ENCODE data around the gene CTSA.

Gene CTSA

DNA sequence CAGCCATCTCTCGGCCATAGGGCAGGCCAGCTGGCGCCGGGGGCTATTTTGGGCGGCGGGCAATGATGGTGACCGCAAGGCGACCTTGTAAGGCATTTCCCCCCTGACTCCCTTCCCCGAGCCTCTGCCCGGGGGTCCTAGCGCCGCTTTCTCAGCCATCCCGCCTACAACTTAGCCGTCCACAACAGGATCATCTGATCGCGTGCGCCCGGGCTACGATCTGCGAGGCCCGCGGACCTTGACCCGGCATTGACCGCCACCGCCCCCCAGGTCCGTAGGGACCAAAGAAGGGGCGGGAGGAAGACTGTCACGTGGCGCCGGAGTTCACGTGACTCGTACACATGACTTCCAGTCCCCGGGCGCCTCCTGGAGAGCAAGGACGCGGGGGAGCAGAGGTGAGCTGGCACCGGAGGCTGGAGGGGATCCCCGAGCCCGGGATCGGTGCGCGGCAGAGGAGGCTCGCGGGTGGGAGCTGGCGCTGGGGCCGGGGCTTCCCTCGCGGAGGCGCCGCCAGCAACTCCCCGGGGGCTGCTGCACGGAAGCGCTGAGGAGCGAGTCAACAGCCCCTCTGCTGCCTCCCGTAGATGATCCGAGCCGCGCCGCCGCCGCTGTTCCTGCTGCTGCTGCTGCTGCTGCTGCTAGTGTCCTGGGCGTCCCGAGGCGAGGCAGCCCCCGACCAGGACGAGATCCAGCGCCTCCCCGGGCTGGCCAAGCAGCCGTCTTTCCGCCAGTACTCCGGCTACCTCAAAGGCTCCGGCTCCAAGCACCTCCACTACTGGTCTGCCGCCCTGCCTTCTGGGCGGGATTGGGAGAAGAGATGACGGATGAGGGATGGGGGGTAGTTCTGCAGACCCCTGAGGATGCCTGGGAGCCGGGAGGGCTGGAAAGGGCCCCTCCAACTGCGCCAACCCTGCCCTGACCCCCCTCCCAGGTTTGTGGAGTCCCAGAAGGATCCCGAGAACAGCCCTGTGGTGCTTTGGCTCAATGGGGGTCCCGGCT lies at the start of gene CTSA, which contains the start of gene NEURL2:
CTSA (plus strand) TSS at position 351 of the 999 bp plus-strand sequence; CDS start at position 585, 234 bp downstream.
NEURL2 (minus strand) TSS at position 224 of the 999 bp plus-strand sequence; CDS start at position 7, 217 bp downstream.
- DNase-seq (ENCODE audit: low read depth): peak; percentile 73

- DNase-seq (ENCODE audit: low read depth): no peak
Measured at GRCh38 chr20:45841407-45842129, 49.6 kb upstream of the CTSA start.

DNA sequence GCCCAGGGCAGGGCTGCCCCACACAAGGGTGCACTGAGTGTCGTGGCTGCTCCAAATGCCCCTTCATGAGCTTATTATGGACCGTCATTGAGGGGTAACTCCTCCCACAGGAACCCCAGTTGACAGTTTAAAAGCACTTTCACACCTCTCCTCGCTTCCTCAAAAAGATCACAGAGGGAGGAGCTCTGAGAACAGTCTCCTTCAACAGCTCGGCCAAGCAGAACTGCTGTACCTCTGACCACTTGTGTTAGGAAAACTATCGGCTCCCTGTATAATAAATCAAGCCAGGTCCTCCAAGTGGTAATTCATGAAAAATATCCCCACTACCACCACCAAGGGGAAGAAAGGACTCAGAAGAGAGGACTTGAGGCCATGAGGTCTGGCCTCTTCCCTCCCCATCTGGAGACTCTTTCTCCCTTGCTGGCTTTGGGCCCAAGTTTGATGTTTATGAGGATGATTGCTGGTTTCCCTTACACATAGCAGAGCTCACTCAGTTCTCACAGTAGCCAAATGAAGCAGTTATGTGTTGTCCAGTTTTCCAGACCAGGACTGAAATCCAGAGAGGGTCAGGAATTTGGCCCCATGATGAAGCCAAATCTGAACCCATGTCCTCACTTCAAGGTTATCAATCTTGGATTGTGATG lies 48.8 kb upstream of the CTSA start:
- no peak for DNase-seq (ENCODE audit: low read depth)

DNA sequence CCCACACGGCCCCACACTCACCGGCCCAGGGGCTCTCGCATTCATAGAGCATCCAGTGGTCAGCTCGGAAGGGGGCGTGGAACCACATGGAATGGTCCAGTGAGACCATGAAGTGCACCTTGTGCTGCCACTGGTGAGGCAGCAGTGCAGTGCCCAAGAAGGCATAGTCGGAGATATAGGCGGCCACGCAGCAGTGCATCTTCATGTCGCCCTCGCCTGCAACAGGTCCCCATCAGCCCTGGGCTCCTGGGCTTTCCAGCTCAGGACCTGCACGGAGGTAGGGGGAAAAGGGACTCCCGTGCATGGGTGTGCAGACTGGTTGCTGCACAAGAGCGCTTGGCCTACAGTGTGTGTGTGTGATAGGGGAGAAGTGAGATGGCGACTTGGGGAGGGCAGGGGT lies 47.6 kb upstream of the CTSA start:
- no peak for DNase-seq (ENCODE audit: low read depth)

DNA sequence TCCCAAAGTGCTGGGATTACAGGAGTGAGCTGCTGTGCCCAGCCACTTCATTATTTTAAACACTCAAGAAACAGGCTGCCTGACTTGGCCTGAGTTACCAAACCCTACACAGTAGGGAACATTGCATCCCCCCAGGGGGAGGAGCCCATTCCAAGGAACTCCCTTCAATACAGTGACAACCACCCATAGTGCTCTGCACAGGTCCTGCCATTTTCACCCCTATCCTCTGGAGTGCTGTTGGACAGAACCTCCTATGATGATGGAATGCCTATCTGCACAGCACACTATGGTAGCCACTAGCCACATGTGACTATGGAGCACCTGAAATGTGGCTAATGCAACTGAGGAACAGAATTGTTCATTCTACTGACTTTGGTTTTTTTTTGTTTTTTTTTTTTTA lies 45.7 kb upstream of the CTSA start:
- no peak for DNase-seq (ENCODE audit: low read depth)

DNA sequence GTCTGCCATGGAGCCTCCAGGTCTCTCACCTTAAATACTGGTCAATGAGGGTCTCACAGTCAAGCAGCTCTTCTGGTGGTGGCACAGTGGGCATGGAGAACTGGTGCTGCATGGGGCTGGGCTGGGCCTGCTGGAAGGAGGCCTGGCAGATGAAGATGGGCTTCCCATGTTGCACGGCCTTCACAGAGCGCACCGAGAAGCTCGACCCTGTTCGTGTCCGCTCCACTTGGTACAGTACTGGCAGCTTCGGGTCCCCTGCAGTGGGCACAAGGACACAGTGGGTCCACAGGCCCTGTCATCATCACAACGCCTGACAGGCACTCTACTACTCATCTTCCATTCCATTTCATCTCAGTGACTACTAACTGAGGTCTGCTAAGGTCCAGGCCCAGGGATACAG lies 42.7 kb upstream of the CTSA start:
- DNase-seq (ENCODE audit: low read depth): no peak

GRCh38 chr20:45848969-45849582 lies 42.1 kb upstream of the CTSA start:
- no peak for DNase-seq (ENCODE audit: low read depth)

DNA sequence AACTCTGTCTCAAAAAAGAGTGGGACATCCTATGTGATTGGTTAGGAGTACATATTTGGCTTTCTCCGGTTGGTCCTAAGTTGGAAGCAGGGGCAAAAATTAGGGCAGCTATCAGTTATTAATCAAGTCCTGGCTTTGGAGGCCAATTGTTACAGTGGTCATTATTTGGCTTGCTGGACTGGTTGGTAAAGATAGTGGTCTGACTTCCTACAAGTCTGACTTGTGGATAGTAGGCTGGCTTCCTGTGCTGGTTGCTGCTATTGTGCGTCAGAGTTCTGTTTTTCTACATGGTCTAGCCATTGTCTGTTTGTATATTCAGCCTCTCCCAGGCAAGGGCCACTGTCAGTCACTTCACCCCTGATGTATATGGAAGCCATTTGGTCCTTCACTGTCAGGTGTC lies 40.9 kb upstream of the CTSA start:
- DNase-seq (ENCODE audit: low read depth): no peak

- no peak for DNase-seq (ENCODE audit: low read depth)
Measured at GRCh38 chr20:45850926-45851325, 40.2 kb upstream of the CTSA start.

- no peak for DNase-seq (ENCODE audit: low read depth)
Measured at GRCh38 chr20:45851501-45851900, 39.6 kb upstream of the CTSA start.

GRCh38 chr20:45852326-45852725 lies 38.8 kb upstream of the CTSA start:
- no peak for DNase-seq (ENCODE audit: low read depth)

DNA sequence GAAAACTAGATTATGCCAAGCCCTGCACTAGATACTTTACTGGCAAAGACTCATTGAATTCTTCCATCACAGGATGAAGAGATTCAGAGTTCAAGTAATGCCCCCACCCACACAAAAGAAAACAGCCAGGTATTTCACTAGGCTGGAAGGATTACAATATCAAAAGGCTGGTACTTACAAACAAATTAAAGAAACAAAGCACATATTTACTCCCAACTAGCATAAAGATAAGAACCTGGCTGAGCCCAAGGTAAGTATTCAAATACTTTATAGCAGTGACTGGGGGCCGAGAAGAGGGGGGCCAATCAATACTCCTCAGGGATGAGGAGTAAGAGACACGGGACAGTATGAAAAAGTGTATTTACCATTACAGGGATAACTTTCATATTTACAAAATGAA lies 37.7 kb upstream of the CTSA start:
- no peak for DNase-seq (ENCODE audit: low read depth)

GRCh38 chr20:45857114-45857881 lies 33.8 kb upstream of the CTSA start, which contains the start of the genes ACOT8 and ZSWIM3:
ACOT8 (minus strand) TSS chr20:45857392; CDS start chr20:45857315, 77 bp downstream.
ZSWIM3 (plus strand) TSS chr20:45857614; CDS start chr20:45857826, 212 bp downstream.
- DNase-seq (ENCODE audit: low read depth): peak; percentile 93

DNA sequence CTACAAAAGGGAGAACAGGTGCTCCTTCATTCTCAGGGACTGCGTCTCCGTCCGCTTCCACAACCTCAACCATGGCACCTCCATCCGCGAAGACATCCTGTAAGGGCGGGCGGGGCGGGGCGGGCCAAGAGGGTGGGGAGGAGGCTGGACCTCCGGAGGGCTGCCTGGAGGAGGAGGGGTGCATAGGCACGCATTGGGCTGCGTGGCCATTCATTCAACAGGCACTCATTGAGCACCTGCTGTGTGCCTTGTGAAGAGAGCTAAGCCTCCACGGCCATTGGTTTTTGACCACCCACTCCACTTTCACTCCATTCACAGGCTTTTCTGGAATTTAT lies 33.3 kb upstream of the CTSA start:
- no peak for DNase-seq (ENCODE audit: low read depth)

DNA sequence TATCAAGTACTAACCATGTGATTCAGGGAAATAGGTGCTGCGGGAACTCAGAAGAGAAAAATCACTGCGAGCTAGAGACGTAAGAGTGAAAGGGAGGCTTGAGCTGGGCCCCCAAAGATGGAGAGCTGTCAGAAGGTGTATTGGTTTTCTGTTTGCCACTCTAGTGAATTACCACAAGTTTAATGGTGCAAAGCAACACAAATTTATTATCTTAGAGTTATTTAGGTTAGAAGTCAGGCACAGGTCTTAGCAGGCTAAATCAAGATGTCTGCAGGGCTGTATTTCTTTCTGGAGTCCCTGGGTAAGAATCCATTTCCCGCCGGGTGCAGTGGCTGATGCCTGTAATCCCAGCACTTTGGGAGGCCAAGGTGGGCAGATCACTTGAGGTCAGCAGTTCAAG lies 31.2 kb upstream of the CTSA start:
- no peak for DNase-seq (ENCODE audit: low read depth)

DNA sequence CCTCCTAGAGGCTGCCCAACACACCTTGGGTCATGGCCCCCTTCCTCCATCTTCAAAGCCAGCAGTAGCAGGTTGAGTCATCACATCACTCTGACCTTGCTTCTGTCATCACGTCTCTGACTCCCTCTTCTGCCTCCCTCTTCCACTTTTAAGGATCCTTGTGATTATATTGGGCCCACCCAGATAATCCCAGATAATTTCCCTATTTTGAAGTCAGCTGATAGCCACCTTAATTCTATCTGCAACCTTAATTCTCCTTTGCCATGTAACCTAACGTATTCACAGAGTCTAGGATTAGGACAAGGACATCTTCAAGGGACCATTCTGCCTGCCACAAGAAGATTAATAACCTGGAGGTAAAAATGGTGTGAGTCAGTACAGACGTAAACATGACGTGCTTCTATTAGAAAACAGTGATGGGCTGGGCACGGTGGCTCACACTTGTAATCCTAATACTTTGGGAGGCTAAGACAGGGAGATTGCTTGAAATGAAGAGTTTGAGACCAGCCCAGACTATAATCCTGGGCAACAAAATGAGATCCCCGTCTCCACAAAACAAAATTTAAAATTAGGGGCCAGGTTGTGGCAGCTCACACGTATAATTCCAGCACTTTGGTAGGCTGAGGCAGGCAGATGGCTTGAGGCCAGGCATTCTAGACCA lies 30.4 kb upstream of the CTSA start:
- no peak for DNase-seq (ENCODE audit: low read depth)

GRCh38 chr20:45861221-45862075 lies 29.7 kb upstream of the CTSA start:
- no peak for DNase-seq (ENCODE audit: low read depth)

- no peak for DNase-seq (ENCODE audit: low read depth)
Measured at GRCh38 chr20:45863543-45864470, 27.3 kb upstream of the CTSA start.

Data from activated gamma-delta T cell treated with anti-CD3 and anti-CD28 coated beads, Interleukin-2, amount 50 U/mL, for 16 hours (primary cell).